ENCODE results near the gene MRC1.

GRCh38 chr10:17888189-17888588 is 79.0 kb downstream of the MRC1 start:
- TF ChIP-seq ZNF274 (IDR thresholded peaks at IDR 0.05; ENCODE audit: low read depth, low read length), result no peak
- no peak for TF ChIP-seq YY1 (IDR thresholded peaks at IDR 0.05; ENCODE audit: insufficient read depth, insufficient read length)
- TF ChIP-seq SUZ12 (IDR thresholded peaks at IDR 0.05; ENCODE audit: extremely low read depth, insufficient read depth, insufficient read length), result no peak
